ENCODE measurements around the gene NDUFV2.

The NDUFV2 gene

GRCh38 chr18:9123520-9123919 lies 21.0 kb downstream of the NDUFV2 start:
- H3K36me3 Mint-ChIP-seq (ENCODE audit: low read depth): peaks cover 85% of the 10 kb centered on the region
- H3K27ac Mint-ChIP-seq: peak overlapping the region; percentile 49
- no peak overlapping the region for H3K4me3 Mint-ChIP-seq
- H3K27me3 Mint-ChIP-seq: no peaks in the 10 kb centered on the region
- peaks cover 56% of the 10 kb centered on the region for H3K4me1 Mint-ChIP-seq (ENCODE audit: low read depth)
- H3K9me3 Mint-ChIP-seq: no peaks in the 10 kb centered on the region

- H3K4me1 Mint-ChIP-seq (ENCODE audit: low read depth): peaks cover 44% of the 10 kb centered on the region
- H3K36me3 Mint-ChIP-seq (ENCODE audit: low read depth): peaks cover 84% of the 10 kb centered on the region
- H3K27me3 Mint-ChIP-seq: no peaks in the 10 kb centered on the region
- H3K27ac Mint-ChIP-seq: no peak overlapping the region
- no peak overlapping the region for H3K4me3 Mint-ChIP-seq
- H3K9me3 Mint-ChIP-seq: no peaks in the 10 kb centered on the region
Measured at GRCh38 chr18:9124824-9125223, 22.3 kb downstream of the NDUFV2 start.

- H3K27me3 Mint-ChIP-seq: no peaks in the 10 kb centered on the region
- no peaks in the 10 kb centered on the region for H3K9me3 Mint-ChIP-seq
- peaks cover 83% of the 10 kb centered on the region for H3K36me3 Mint-ChIP-seq (ENCODE audit: low read depth)
- peaks cover 33% of the 10 kb centered on the region for H3K4me1 Mint-ChIP-seq (ENCODE audit: low read depth)
- H3K4me3 Mint-ChIP-seq: no peak overlapping the region
- no peak overlapping the region for H3K27ac Mint-ChIP-seq
Measured at GRCh38 chr18:9126337-9126736, 23.8 kb downstream of the NDUFV2 start.

GRCh38 chr18:9130195-9130594 lies 27.7 kb downstream of the NDUFV2 start:
- Mint-ChIP-seq H3K4me1 (ENCODE audit: low read depth) (peaks cover 30% of the 10 kb centered on the region), H3K27me3 (no peaks in the 10 kb centered on the region), H3K36me3 (ENCODE audit: low read depth) (peaks cover 81% of the 10 kb centered on the region), H3K9me3 (no peaks in the 10 kb centered on the region), H3K4me3 (no peak overlapping the region), H3K27ac (peak overlapping the region; percentile 4)

- H3K4me1 Mint-ChIP-seq (ENCODE audit: low read depth): peaks cover 32% of the 10 kb centered on the region
- no peak overlapping the region for H3K4me3 Mint-ChIP-seq
Measured at GRCh38 chr18:9130806-9131205, 28.3 kb downstream of the NDUFV2 start.

GRCh38 chr18:9132628-9133027 lies 30.1 kb downstream of the NDUFV2 start:
- Mint-ChIP-seq H3K27me3 (no peaks in the 10 kb centered on the region), H3K9me3 (no peaks in the 10 kb centered on the region), H3K36me3 (ENCODE audit: low read depth) (peaks cover 65% of the 10 kb centered on the region), H3K4me3 (no peak overlapping the region), H3K4me1 (ENCODE audit: low read depth) (peaks cover 32% of the 10 kb centered on the region), H3K27ac (peak overlapping the region; percentile 12)

More at GRCh38 chr18:9130806-9131205, 28.3 kb downstream of the NDUFV2 start:
- Mint-ChIP-seq H3K9me3 (no peaks in the 10 kb centered on the region), H3K27ac (no peak overlapping the region), H3K36me3 (ENCODE audit: low read depth) (peaks cover 80% of the 10 kb centered on the region), H3K27me3 (no peaks in the 10 kb centered on the region)

GRCh38 chr18:9133225-9133624 lies 30.7 kb downstream of the NDUFV2 start:
- Mint-ChIP-seq H3K9me3 (no peaks in the 10 kb centered on the region), H3K27ac (peak overlapping the region; percentile 12), H3K4me1 (ENCODE audit: low read depth) (peaks cover 32% of the 10 kb centered on the region), H3K36me3 (ENCODE audit: low read depth) (peaks cover 59% of the 10 kb centered on the region), H3K27me3 (no peaks in the 10 kb centered on the region), H3K4me3 (no peak overlapping the region)

GRCh38 chr18:9135081-9135911 lies 32.8 kb downstream of the NDUFV2 start:
- Mint-ChIP-seq H3K9me3 (no peaks in the 10 kb centered on the region), H3K27me3 (no peaks in the 10 kb centered on the region), H3K36me3 (ENCODE audit: low read depth) (peaks cover 50% of the 10 kb centered on the region), H3K4me1 (ENCODE audit: low read depth) (peaks cover 48% of the 10 kb centered on the region), H3K4me3 (peak overlapping the region; percentile 93), H3K27ac (peak overlapping the region; percentile 98)

GRCh38 chr18:9135912-9136314 lies 33.4 kb downstream of the NDUFV2 start:
- no peaks in the 10 kb centered on the region for H3K9me3 Mint-ChIP-seq
- H3K36me3 Mint-ChIP-seq (ENCODE audit: low read depth): peaks cover 46% of the 10 kb centered on the region
- peaks cover 54% of the 10 kb centered on the region for H3K4me1 Mint-ChIP-seq (ENCODE audit: low read depth)
- H3K4me3 Mint-ChIP-seq: peak overlapping the region; percentile 93
- no peaks in the 10 kb centered on the region for H3K27me3 Mint-ChIP-seq
- peak overlapping the region; percentile 98 for H3K27ac Mint-ChIP-seq

- Mint-ChIP-seq H3K4me3 (peak within 1 kb of the TSS; percentile 93), H3K27ac (peak within 1 kb of the TSS; percentile 98), H3K4me1 (ENCODE audit: low read depth) (peaks cover 61% of the 10 kb centered on the region), H3K9me3 (no peaks in the 10 kb centered on the region), H3K27me3 (no peaks in the 10 kb centered on the region), H3K36me3 (ENCODE audit: low read depth) (peaks cover 42% of the 10 kb centered on the region)
Measured at GRCh38 chr18:9136315-9137155, 34.0 kb downstream of the NDUFV2 start, which contains the start of gene ANKRD12. ANKRD12 (plus strand) TSS chr18:9136781; CDS start chr18:9182433, 45,652 bp downstream.

- Mint-ChIP-seq H3K4me1 (ENCODE audit: low read depth) (peaks cover 65% of the 10 kb centered on the region), H3K9me3 (no peaks in the 10 kb centered on the region), H3K27ac (peak overlapping the region; percentile 98), H3K4me3 (peak overlapping the region; percentile 93), H3K27me3 (no peaks in the 10 kb centered on the region), H3K36me3 (ENCODE audit: low read depth) (peaks cover 33% of the 10 kb centered on the region)
Measured at GRCh38 chr18:9137168-9138066, 34.9 kb downstream of the NDUFV2 start.

GRCh38 chr18:9139400-9140039 lies 37.0 kb downstream of the NDUFV2 start:
- Mint-ChIP-seq H3K4me1 (ENCODE audit: low read depth) (peaks cover 74% of the 10 kb centered on the region), H3K27ac (peak overlapping the region; percentile 92), H3K36me3 (ENCODE audit: low read depth) (peaks cover 27% of the 10 kb centered on the region), H3K9me3 (no peaks in the 10 kb centered on the region), H3K27me3 (no peaks in the 10 kb centered on the region), H3K4me3 (peak overlapping the region; percentile 93)

GRCh38 chr18:9140381-9140780 lies 37.9 kb downstream of the NDUFV2 start:
- no peaks in the 10 kb centered on the region for H3K9me3 Mint-ChIP-seq
- H3K36me3 Mint-ChIP-seq (ENCODE audit: low read depth): peaks cover 22% of the 10 kb centered on the region
- H3K4me3 Mint-ChIP-seq: peak overlapping the region; percentile 93
- H3K4me1 Mint-ChIP-seq (ENCODE audit: low read depth): peaks cover 72% of the 10 kb centered on the region
- H3K27me3 Mint-ChIP-seq: no peaks in the 10 kb centered on the region
- peak overlapping the region; percentile 85 for H3K27ac Mint-ChIP-seq

- peaks cover 74% of the 10 kb centered on the region for H3K4me1 Mint-ChIP-seq (ENCODE audit: low read depth)
- peak overlapping the region; percentile 93 for H3K4me3 Mint-ChIP-seq
- no peaks in the 10 kb centered on the region for H3K9me3 Mint-ChIP-seq
- H3K27ac Mint-ChIP-seq: peak overlapping the region; percentile 85
- H3K27me3 Mint-ChIP-seq: no peaks in the 10 kb centered on the region
- H3K36me3 Mint-ChIP-seq (ENCODE audit: low read depth): peaks cover 18% of the 10 kb centered on the region
Measured at GRCh38 chr18:9140984-9141383, 38.5 kb downstream of the NDUFV2 start.

Data from stimulated activated naive CD8-positive, alpha-beta T cell treated with anti-CD3 and anti-CD28 coated beads, Interleukin-15, Interleukin-2, amounts not matched to agents 100 ng/mL and 50 ng/mL, for 24 hours (primary cell).